GM23248 (cell line): Measurements from ENCODE around the gene RBMXL3. TPM values are rescaled to one million over a fixed set of nuclear protein-coding genes. Genes with fewer than 3 reads are reported as not detected.

Experiments used
- DNase-seq: peaks from one replicate; pipeline ENCODE4 v3.0.0-alpha.2; 2015
- H2AFZ ChIP-seq: fragments of 200-600 bp; sonication (generic); 2 replicates; pipeline ENCODE4 v1.6.1; 2016; ENCODE audit warnings: antibody characterized with exemption
- H3F3A ChIP-seq: fragments of 200-600 bp; sonication (generic); 2 replicates; pipeline ENCODE4 v1.6.1; 2016; ENCODE audit warnings: mild to moderate bottlenecking, antibody characterized with exemption, mixed run types; ENCODE audit not compliant: insufficient read depth
- H3K27ac ChIP-seq: fragments of 200-600 bp; sonication (generic); 2 replicates; pipeline ENCODE4 v1.5.1; 2016; ENCODE audit warnings: mild to moderate bottlenecking
- H3K27me3 ChIP-seq: fragments of 200-600 bp; sonication (generic); replicated peaks from 2 replicates; pipeline ENCODE4 v1.6.1; 2016; ENCODE audit warnings: mild to moderate bottlenecking; ENCODE audit not compliant: insufficient read depth
- H3K36me3 ChIP-seq: fragments of 200-600 bp; sonication (generic); 2 replicates; pipeline ENCODE4 v1.6.1; 2016; ENCODE audit warnings: low read depth, mild to moderate bottlenecking
- H3K4me1 ChIP-seq: fragments of 200-600 bp; sonication (generic); 2 replicates; pipeline ENCODE4 v1.6.1; 2016; ENCODE audit warnings: mild to moderate bottlenecking; ENCODE audit not compliant: insufficient read depth
- H3K4me2 ChIP-seq: fragments of 200-600 bp; sonication (generic); one replicate; pipeline ENCODE4 v1.6.1; 2016; ENCODE audit warnings: mild to moderate bottlenecking; ENCODE audit not compliant: unreplicated experiment
- H3K4me3 ChIP-seq: fragments of 200-600 bp; sonication (generic); 2 replicates; pipeline ENCODE4 v1.5.1; 2016; ENCODE audit warnings: mild to moderate bottlenecking
- H3K79me2 ChIP-seq: fragments of 200-600 bp; sonication (generic); 2 replicates; pipeline ENCODE4 v1.6.1; 2016; ENCODE audit warnings: mild to moderate bottlenecking; ENCODE audit not compliant: insufficient read depth
- H3K9ac ChIP-seq: fragments of 200-600 bp; sonication (generic); 2 replicates; pipeline ENCODE4 v1.6.1; 2016; ENCODE audit warnings: mild to moderate bottlenecking
- H3K9me2 ChIP-seq: fragments of 200-600 bp; sonication (generic); 2 replicates; pipeline ENCODE4 v1.6.1; 2016; ENCODE audit warnings: mixed run types, mild to moderate bottlenecking, moderate library complexity; ENCODE audit not compliant: insufficient read depth
- H3K9me3 ChIP-seq: fragments of 200-600 bp; sonication (generic); one replicate; pipeline ENCODE4 v1.6.1; 2017; ENCODE audit warnings: low read depth
- H4K20me1 ChIP-seq: fragments of 200-600 bp; sonication (generic); 2 replicates; pipeline ENCODE4 v1.6.0; 2016; ENCODE audit not compliant: insufficient read depth
- EZH2 ChIP-seq: fragments of 200-600 bp; sonication (generic); IDR thresholded peaks from 2 replicates; pipeline ENCODE4 v1.6.1; 2018; ENCODE audit warnings: antibody characterized with exemption, mild to moderate bottlenecking; ENCODE audit not compliant: insufficient read depth, poor library complexity, severe bottlenecking
- EZH2phosphoT487 ChIP-seq: fragments of 200-600 bp; sonication (generic); IDR thresholded peaks from 2 replicates; pipeline ENCODE4 v1.6.1; 2018; ENCODE audit warnings: antibody characterized with exemption, moderate library complexity, mild to moderate bottlenecking, low read depth; ENCODE audit not compliant: insufficient read depth
- WGBS, 2 experiments: methylation state at CpG; one replicate each; pipeline ENCODE4 v1.1.6; 2015 to 2017; ENCODE audit warnings: low lambda C conversion rate in 2 of 2, low coverage in 1 of 2; ENCODE audit errors: missing lambda C conversion rate in 2 of 2; 5-methylcytosine and 5-hydroxymethylcytosine counted together
- in situ Hi-C: fragments of 300-500 bp; cut with MboI; formaldehyde crosslinking; loops from 2 replicates; pipeline ENCODE4 v1.15.0; 2020
- polyA plus RNA-seq: library from polyadenylated mRNA; unstranded; fragments of >200 nt; fragmentation: Nextera tagmentation; extraction: Ambion mirVana; gene quantifications from 2 replicates; pipeline ENCODE4 v1.2.1, GENCODE V29; 2016
- total RNA-seq: library from RNA; depleted of rRNA; stranded (reverse); fragments of >200 nt; shearing (Covaris generic); gene quantifications from 2 replicates; pipeline ENCODE4 v1.2.3, GENCODE V29; 2014

RBMXL3 gene
- total and polyA plus RNA-seq, 2 experiments from 2014 or later, result not detected

DNA sequence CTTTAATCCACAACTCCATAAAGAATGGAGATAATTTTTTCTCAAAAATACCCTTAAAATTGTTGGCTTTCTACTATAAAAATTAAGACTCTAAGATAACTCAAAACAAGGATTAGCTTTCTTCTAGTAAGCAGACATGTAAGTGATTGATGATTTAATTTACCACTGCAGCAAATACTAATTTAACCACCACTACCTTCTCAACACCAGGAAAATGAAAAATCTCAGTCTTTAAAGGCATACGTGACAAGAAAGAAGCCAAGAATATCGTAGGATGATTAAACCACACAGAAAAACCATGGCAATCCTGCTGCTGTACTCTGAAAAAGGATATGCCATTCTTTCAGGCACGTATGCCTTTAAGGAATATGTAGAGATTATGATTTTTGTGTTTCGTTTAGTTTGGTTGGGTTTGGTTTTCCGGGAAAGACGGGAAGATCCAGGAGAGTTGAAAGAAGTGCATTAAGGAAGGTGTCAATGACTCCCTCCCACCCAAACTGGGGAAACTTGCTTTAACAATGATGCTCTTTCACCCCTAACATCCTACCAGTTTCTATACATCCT lies 43.8 kb downstream of the RBMXL3 start:
- in situ Hi-C loops, result no loop called here
- Histone ChIP-seq H2AFZ (peak overlapping the region; percentile 78), H3K27ac (no peak overlapping the region), H3K79me2 (no peaks in the 10 kb centered on the region), H3K4me3 (peak overlapping the region; percentile 78), H3K4me2 (peak overlapping the region; percentile 55), H3K4me1 (no peaks in the 10 kb centered on the region), H3F3A (no peaks in the 10 kb centered on the region), H3K27me3 (no peaks in the 10 kb centered on the region), H3K9ac (peak overlapping the region; percentile 51), H3K9me2 (no peaks in the 10 kb centered on the region), H3K36me3 (no peaks in the 10 kb centered on the region), H3K9me3 (no peaks in the 10 kb centered on the region), H4K20me1 (no peaks in the 10 kb centered on the region)
- TF ChIP-seq EZH2 (no peak), EZH2phosphoT487 (no peak)
- WGBS, 2 experiments, result 2 to 6% methylated on average over 6 of the region's 6 CpGs
- DNase-seq, result peak; percentile 24

DNA sequence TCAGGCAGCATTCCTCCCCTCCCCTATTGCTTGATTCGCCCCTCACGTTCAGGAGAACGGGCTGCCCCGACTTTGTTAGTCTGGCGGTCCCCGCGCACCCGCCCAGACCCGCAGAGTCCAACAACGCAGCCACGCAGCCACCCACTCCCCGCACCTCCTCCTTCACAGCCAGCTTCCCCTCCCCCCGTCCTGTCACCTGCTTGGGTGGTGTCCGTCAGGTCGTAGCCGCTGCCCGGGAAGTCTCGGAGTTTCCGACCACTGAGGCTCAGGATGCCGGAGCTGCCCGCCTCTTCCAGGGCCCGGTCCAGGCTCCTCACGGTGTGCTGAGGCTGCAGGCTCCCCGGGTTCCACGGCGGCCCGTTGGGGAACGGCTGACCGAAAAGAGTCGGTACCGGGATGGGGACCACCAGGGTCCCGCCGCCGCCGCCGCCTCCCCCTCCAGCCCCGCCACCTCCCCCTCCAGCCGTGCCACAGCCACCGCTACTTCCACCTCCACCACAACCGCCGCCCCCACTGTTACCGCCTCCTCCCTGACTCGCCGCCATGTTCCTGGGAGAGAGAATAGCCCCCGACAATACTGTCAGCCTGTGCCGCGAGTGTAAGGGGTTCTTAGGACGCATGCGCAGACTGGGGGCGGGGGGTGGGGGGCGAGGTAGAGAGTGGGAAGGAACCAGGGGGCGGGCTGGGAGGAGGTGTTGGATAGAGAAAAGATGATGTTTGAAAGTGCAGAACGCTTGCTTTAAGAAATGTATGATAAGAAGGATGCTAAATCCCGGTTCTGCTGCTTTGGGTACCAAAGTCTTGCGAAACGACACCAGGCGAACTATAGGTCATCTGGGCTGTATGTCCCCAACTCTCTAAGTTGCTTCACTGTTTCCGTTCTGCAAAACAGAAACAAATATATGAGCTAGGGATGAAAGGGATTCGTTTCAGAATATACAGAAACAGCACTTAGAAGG lies 44.6 kb downstream of the RBMXL3 start, which contains the start of gene LRCH2:
Gene LRCH2, minus strand, starts transcription at position 600 of the 959 bp plus-strand sequence. Its CDS starts 55 bp downstream, at position 545.
- Histone ChIP-seq H3K36me3 (no peaks in the 10 kb centered on the region), H3K9me2 (no peaks in the 10 kb centered on the region), H2AFZ (peak within 1 kb of the TSS; percentile 78), H3K79me2 (no peaks in the 10 kb centered on the region), H3K27ac (no peak within 1 kb of the TSS), H3K9ac (peak within 1 kb of the TSS; percentile 51), H4K20me1 (no peaks in the 10 kb centered on the region), H3K4me3 (peak within 1 kb of the TSS; percentile 78), H3K4me1 (no peaks in the 10 kb centered on the region), H3K4me2 (peak within 1 kb of the TSS; percentile 55), H3F3A (no peaks in the 10 kb centered on the region), H3K9me3 (no peaks in the 10 kb centered on the region), H3K27me3 (no peaks in the 10 kb centered on the region)
- DNase-seq, result peak; percentile 52
- in situ Hi-C loops, result no loop called here
- no peak for TF ChIP-seq EZH2phosphoT487
- TF ChIP-seq EZH2, result no peak
- 1% methylated on average over 11 to 34 of the region's 59 CpGs for WGBS, 2 experiments

DNA sequence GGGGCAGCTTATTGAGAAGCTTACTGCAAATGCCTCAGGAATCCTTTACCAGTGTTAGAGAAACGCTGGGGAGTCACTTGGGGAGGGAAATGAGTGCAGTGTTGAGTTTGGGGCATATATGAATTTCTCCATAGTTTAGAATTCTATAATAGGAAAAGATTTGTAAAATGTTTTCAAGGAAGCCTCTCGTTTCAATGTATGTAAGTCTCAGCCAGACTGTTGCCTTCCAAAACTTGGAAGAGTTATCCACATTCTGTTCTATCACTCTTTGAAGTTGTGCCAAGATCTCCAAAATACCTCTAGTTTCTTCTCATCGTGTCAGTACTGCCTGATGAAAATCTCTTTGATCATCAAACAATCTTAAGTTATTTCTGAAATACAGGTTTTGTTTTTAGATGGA lies 45.3 kb downstream of the RBMXL3 start:
- in situ Hi-C loops, result no loop called here
- Histone ChIP-seq H3K27ac (no peak overlapping the region), H3K79me2 (no peaks in the 10 kb centered on the region), H3F3A (no peaks in the 10 kb centered on the region), H3K36me3 (no peaks in the 10 kb centered on the region), H3K4me1 (no peaks in the 10 kb centered on the region), H2AFZ (peak overlapping the region; percentile 78), H3K9ac (no peak overlapping the region; the same call in 1 of the 2 replicates), H3K4me2 (peak overlapping the region; percentile 55), H3K4me3 (peak overlapping the region; percentile 78), H3K27me3 (no peaks in the 10 kb centered on the region), H3K9me3 (no peaks in the 10 kb centered on the region), H3K9me2 (no peaks in the 10 kb centered on the region), H4K20me1 (no peaks in the 10 kb centered on the region)
- WGBS, 2 experiments, result 0 to 9% methylated on average over 3 of the region's 3 CpGs
- no peak for DNase-seq
- TF ChIP-seq EZH2 (no peak), EZH2phosphoT487 (no peak)

DNA sequence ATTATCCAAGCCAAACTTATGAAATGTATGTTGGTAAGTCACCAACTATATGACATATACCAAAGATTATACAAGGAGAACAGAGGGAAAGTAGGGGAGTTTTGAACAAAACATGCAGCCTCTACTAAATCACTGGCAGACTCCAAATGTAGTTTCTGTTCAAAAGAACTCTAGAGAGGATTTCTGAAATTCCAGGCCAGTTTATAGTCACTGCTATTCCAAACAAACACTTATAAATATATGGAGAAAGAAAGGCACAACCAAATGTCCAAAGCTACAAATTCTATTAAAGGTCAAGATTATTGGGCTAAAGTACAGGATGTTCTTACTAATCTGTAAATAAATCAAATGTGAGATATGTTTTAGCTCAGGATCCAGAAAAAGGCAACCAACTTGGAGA lies 47.4 kb downstream of the RBMXL3 start:
- in situ Hi-C loops, result no loop called here
- H3K4me2 ChIP-seq, result no peak overlapping the region
- no peaks in the 10 kb centered on the region for H3K9me3 ChIP-seq
- no peaks in the 10 kb centered on the region for H3K79me2 ChIP-seq
- H3K36me3 ChIP-seq, result no peaks in the 10 kb centered on the region
- no peak overlapping the region for H3K9ac ChIP-seq
- no peak for TF ChIP-seq EZH2
- no peak for TF ChIP-seq EZH2phosphoT487
- no peaks in the 10 kb centered on the region for H3F3A ChIP-seq
- no peaks in the 10 kb centered on the region for H4K20me1 ChIP-seq
- no peak for DNase-seq
- no peaks in the 10 kb centered on the region for H3K9me2 ChIP-seq
- H2AFZ ChIP-seq, result no peak overlapping the region
- H3K27me3 ChIP-seq, result no peaks in the 10 kb centered on the region
- H3K4me3 ChIP-seq, result no peak overlapping the region
- H3K4me1 ChIP-seq, result no peaks in the 10 kb centered on the region
- H3K27ac ChIP-seq, result no peak overlapping the region
